Glutamatergic neuron (in vitro differentiated cells): ENCODE measurements around the gene ZMYND11. TPM values are rescaled to one million over a fixed set of nuclear protein-coding genes. Genes with fewer than 3 reads are reported as not detected.
"Not testable (repeated sequence)": the region's sequence is repeated elsewhere in the genome, so short reads cannot be mapped to it uniquely, and the experiment has no call there.

ENCODE experiments used
- DNase-seq: peaks from one replicate; pipeline ENCODE4 v3.0.0; 2022
- H3K27ac Mint-ChIP-seq: one replicate; pipeline ENCODE4 v1.8.0; 2020; ENCODE audit warnings: mild to moderate bottlenecking, mixed read lengths, inconsistent platforms; ENCODE audit not compliant: unreplicated experiment
- H3K27me3 Mint-ChIP-seq: one replicate; pipeline ENCODE4 v1.8.0; 2020; ENCODE audit warnings: mild to moderate bottlenecking, moderate library complexity, mixed read lengths, inconsistent platforms; ENCODE audit not compliant: unreplicated experiment
- H3K36me3 Mint-ChIP-seq: one replicate; pipeline ENCODE4 v1.8.0; 2020; ENCODE audit warnings: mild to moderate bottlenecking, mixed read lengths, inconsistent platforms; ENCODE audit not compliant: unreplicated experiment
- H3K4me1 Mint-ChIP-seq: one replicate; pipeline ENCODE4 v1.8.0; 2020; ENCODE audit warnings: mild to moderate bottlenecking, low read depth, mixed read lengths, inconsistent platforms; ENCODE audit not compliant: unreplicated experiment
- H3K4me3 Mint-ChIP-seq: one replicate; pipeline ENCODE4 v1.8.0; 2020; ENCODE audit warnings: mild to moderate bottlenecking, mixed read lengths, inconsistent platforms; ENCODE audit not compliant: unreplicated experiment
- H3K9me3 Mint-ChIP-seq: one replicate; pipeline ENCODE4 v1.8.0; 2020; ENCODE audit warnings: mild to moderate bottlenecking, moderate library complexity, mixed read lengths, inconsistent platforms; ENCODE audit not compliant: unreplicated experiment
- total RNA-seq: library from RNA; stranded (reverse); fragmentation: NEBNext Ultra II Directional; extraction: Animal tissue kit (Norgen Biotek cat#: 25700); gene quantifications from one replicate; pipeline ENCODE4 v1.2.1, GENCODE V29; 2021; ENCODE audit not compliant: unreplicated experiment
- TF ChIP-seq, protein P1 (sequence below): fragments of 200-600 bp; sonication (generic); IDR thresholded peaks from one replicate; pipeline ENCODE4 v1.5.0; 2021; ENCODE audit not compliant: partially characterized antibody, unreplicated experiment

Gene ZMYND11
- total RNA-seq, 1 donor from 2014 or later, result 26.6 TPM

GRCh38 chr10:298033-298432, 162.8 kb downstream of the ZMYND11 start:
- no peak for DNase-seq
- Mint-ChIP-seq H3K27me3 (peaks cover 7% of the 10 kb centered on the region), H3K4me3 (no peak overlapping the region), H3K36me3 (peaks cover 4% of the 10 kb centered on the region), H3K27ac (no peak overlapping the region), H3K9me3 (peaks cover 3% of the 10 kb centered on the region), H3K4me1 (no peaks in the 10 kb centered on the region)
- TF ChIP-seq, protein P1, sequence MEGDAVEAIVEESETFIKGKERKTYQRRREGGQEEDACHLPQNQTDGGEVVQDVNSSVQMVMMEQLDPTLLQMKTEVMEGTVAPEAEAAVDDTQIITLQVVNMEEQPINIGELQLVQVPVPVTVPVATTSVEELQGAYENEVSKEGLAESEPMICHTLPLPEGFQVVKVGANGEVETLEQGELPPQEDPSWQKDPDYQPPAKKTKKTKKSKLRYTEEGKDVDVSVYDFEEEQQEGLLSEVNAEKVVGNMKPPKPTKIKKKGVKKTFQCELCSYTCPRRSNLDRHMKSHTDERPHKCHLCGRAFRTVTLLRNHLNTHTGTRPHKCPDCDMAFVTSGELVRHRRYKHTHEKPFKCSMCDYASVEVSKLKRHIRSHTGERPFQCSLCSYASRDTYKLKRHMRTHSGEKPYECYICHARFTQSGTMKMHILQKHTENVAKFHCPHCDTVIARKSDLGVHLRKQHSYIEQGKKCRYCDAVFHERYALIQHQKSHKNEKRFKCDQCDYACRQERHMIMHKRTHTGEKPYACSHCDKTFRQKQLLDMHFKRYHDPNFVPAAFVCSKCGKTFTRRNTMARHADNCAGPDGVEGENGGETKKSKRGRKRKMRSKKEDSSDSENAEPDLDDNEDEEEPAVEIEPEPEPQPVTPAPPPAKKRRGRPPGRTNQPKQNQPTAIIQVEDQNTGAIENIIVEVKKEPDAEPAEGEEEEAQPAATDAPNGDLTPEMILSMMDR, result no peak

- no peaks in the 10 kb centered on the region for H3K9me3 Mint-ChIP-seq
- H3K36me3 Mint-ChIP-seq, result peaks cover 4% of the 10 kb centered on the region
- no peak for DNase-seq
- no peak overlapping the region for H3K27ac Mint-ChIP-seq
- H3K4me1 Mint-ChIP-seq, result no peaks in the 10 kb centered on the region
- TF ChIP-seq, protein P1, result no peak
- H3K4me3 Mint-ChIP-seq, result no peak overlapping the region
- peaks cover 7% of the 10 kb centered on the region for H3K27me3 Mint-ChIP-seq
Observed at GRCh38 chr10:299512-299911, 164.3 kb downstream of the ZMYND11 start.

- TF ChIP-seq, protein P1, result no peak
- Mint-ChIP-seq H3K4me1 (no peaks in the 10 kb centered on the region), H3K36me3 (peaks cover 4% of the 10 kb centered on the region), H3K27ac (no peak overlapping the region), H3K27me3 (peaks cover 7% of the 10 kb centered on the region), H3K4me3 (no peak overlapping the region), H3K9me3 (no peaks in the 10 kb centered on the region)
- no peak for DNase-seq
Observed at GRCh38 chr10:299969-300368, 164.7 kb downstream of the ZMYND11 start.

GRCh38 chr10:300580-300979, 165.3 kb downstream of the ZMYND11 start:
- not testable (repeated sequence) for H3K4me3 Mint-ChIP-seq, H3K9me3 Mint-ChIP-seq, DNase-seq, H3K27ac Mint-ChIP-seq, H3K36me3 Mint-ChIP-seq, H3K27me3 Mint-ChIP-seq, H3K4me1 Mint-ChIP-seq

DNA sequence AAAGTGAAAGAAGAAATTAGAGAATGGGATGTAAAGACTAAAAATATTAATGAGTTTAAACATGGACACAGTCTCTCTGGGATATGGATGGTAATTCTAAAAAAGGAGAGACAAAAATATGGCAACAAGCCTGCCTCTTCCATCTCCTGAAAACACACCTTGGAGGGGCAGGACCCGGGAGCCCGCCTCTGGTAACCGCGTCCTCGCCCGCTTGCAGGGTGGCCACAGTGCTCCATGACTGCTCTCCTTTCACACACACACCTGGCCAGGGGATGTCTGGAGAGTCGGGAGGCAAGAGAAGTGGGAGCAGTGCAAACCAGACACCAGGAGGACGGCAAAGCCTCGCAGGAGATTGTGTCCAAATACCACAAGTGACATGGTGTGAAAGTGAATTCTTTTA, 166.3 kb downstream of the ZMYND11 start:
- Mint-ChIP-seq H3K9me3 (peaks cover under 1% of the 10 kb centered on the region), H3K36me3 (peaks cover 4% of the 10 kb centered on the region), H3K27me3 (peaks cover 6% of the 10 kb centered on the region), H3K4me1 (peaks cover 3% of the 10 kb centered on the region), H3K27ac (no peak overlapping the region), H3K4me3 (no peak overlapping the region)
- no peak for DNase-seq
- TF ChIP-seq, protein P1, result no peak

Other genes with a start within 250 kb of the ZMYND11 start
- 1.1 TPM for gene TUBB8, start 86.2 kb upstream of the ZMYND11 start, total RNA-seq